Measurements from ENCODE around the gene DPY19L2.
"Not testable (repeated sequence)": the region's sequence is repeated elsewhere in the genome, so short reads cannot be mapped to it uniquely, and the experiment has no call there.

DNA sequence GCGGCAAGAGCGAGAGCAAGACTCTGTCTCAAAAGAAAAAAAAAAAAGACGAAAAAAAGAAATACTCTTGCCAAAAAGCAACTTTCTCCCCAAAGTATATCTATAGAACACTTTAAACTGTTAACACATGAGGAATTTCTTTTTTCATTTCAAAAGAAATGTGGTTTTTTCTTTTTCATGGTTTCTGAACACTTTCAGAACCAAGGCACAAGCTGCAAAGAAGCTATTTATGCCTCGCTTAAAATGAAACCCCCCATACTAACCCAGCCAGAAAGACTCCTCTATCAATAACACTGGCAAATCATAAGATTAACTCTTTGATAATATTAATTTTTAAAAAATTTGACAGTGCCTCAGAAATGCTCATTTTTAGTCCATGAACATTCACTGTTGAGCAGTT is 48.6 kb upstream of the DPY19L2 start:
- TF ChIP-seq, protein P1, sequence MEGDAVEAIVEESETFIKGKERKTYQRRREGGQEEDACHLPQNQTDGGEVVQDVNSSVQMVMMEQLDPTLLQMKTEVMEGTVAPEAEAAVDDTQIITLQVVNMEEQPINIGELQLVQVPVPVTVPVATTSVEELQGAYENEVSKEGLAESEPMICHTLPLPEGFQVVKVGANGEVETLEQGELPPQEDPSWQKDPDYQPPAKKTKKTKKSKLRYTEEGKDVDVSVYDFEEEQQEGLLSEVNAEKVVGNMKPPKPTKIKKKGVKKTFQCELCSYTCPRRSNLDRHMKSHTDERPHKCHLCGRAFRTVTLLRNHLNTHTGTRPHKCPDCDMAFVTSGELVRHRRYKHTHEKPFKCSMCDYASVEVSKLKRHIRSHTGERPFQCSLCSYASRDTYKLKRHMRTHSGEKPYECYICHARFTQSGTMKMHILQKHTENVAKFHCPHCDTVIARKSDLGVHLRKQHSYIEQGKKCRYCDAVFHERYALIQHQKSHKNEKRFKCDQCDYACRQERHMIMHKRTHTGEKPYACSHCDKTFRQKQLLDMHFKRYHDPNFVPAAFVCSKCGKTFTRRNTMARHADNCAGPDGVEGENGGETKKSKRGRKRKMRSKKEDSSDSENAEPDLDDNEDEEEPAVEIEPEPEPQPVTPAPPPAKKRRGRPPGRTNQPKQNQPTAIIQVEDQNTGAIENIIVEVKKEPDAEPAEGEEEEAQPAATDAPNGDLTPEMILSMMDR (conservative IDR thresholded peaks at IDR 0.05; ENCODE audit: low read depth, low read length), result not testable (repeated sequence)
- not testable (repeated sequence) for TF ChIP-seq POLR2A (IDR thresholded peaks at IDR 0.05; ENCODE audit: low read depth, low read length); RFX5 (IDR thresholded peaks at IDR 0.05; ENCODE audit: low read depth, low read length); CEBPB (IDR thresholded peaks at IDR 0.05; ENCODE audit: low read depth, low read length); BHLHE40 (IDR thresholded peaks at IDR 0.05; ENCODE audit: low read depth, low read length); SMC3 (IDR thresholded peaks at IDR 0.05; ENCODE audit: low read depth, low read length); RCOR1 (IDR thresholded peaks at IDR 0.05; ENCODE audit: insufficient replicate concordance, low read length); USF2 (IDR thresholded peaks at IDR 0.05; ENCODE audit: low read depth, low read length); MXI1 (IDR thresholded peaks at IDR 0.05; ENCODE audit: borderline replicate concordance, low read depth, low read length)
